GM21529 (cell line): ENCODE data around the gene GRIN2A.

Experiments used
- ATAC-seq: cut with Tn5 transposase; IDR thresholded peaks from one replicate; pipeline ENCODE4 v1.9.1; 2021; ENCODE audit not compliant: unreplicated experiment

The GRIN2A gene

GRCh38 chr16:10137341-10137740 is 44.9 kb downstream of the GRIN2A start:
- no peak for ATAC-seq

- ATAC-seq = no peak
These were observed 45.3 kb downstream of the GRIN2A start for GRCh38 chr16:10136916-10137315.

- ATAC-seq = no peak
These were observed 51.7 kb downstream of the GRIN2A start for GRCh38 chr16:10130538-10130937.

- no peak for ATAC-seq
These were observed 53.6 kb downstream of the GRIN2A start for GRCh38 chr16:10128397-10129258.

- no peak for ATAC-seq
These were observed 55.5 kb downstream of the GRIN2A start for GRCh38 chr16:10126686-10127085.

GRCh38 chr16:10123141-10123540 is 59.1 kb downstream of the GRIN2A start:
- no peak for ATAC-seq

GRCh38 chr16:10122546-10122945 is 59.7 kb downstream of the GRIN2A start:
- ATAC-seq = no peak

- no peak for ATAC-seq
These were observed 60.3 kb downstream of the GRIN2A start for GRCh38 chr16:10121897-10122425.

- ATAC-seq = no peak
These were observed 60.7 kb downstream of the GRIN2A start for GRCh38 chr16:10121491-10121890.

- no peak for ATAC-seq
These were observed 61.3 kb downstream of the GRIN2A start for GRCh38 chr16:10120953-10121352.

GRCh38 chr16:10114409-10114808 is 67.8 kb downstream of the GRIN2A start:
- ATAC-seq = no peak

- ATAC-seq = no peak
These were observed 69.0 kb downstream of the GRIN2A start for GRCh38 chr16:10113248-10113647.

- ATAC-seq = no peak
These were observed 70.2 kb downstream of the GRIN2A start for GRCh38 chr16:10112021-10112420.

- ATAC-seq = no peak
These were observed 71.0 kb downstream of the GRIN2A start for GRCh38 chr16:10111156-10111761.

- ATAC-seq = no peak
These were observed 71.7 kb downstream of the GRIN2A start for GRCh38 chr16:10110552-10110951.

GRCh38 chr16:10107081-10107480 is 75.1 kb downstream of the GRIN2A start:
- no peak for ATAC-seq

- no peak for ATAC-seq
These were observed 78.5 kb downstream of the GRIN2A start for GRCh38 chr16:10103700-10104099.

GRCh38 chr16:10103118-10103517 is 79.1 kb downstream of the GRIN2A start:
- no peak for ATAC-seq

- ATAC-seq = no peak
These were observed 81.4 kb downstream of the GRIN2A start for GRCh38 chr16:10100829-10101228.

- ATAC-seq = no peak
These were observed 83.2 kb downstream of the GRIN2A start for GRCh38 chr16:10098991-10099390.

GRCh38 chr16:10097271-10097670 is 85.0 kb downstream of the GRIN2A start:
- ATAC-seq = no peak

GRCh38 chr16:10093576-10093975 is 88.7 kb downstream of the GRIN2A start:
- no peak for ATAC-seq
